HG02885 (cell line): ENCODE data around the gene SOX5.
A peak's percentile ranks its signal among the peaks of the same experiment; 100 is the strongest.

Source experiments
- ATAC-seq: cut with Tn5 transposase; IDR thresholded peaks from one replicate; pipeline ENCODE4 v1.9.1; 2021; ENCODE audit warnings: mild to moderate bottlenecking; ENCODE audit not compliant: unreplicated experiment, poor library complexity

SOX5 gene

GRCh38 chr12:23561364-23562345 is 387.8 kb downstream of the SOX5 start:
- no peak for ATAC-seq

- no peak for ATAC-seq
Measured at GRCh38 chr12:23560611-23561010, 388.9 kb downstream of the SOX5 start.

- ATAC-seq = no peak
Measured at GRCh38 chr12:23559268-23559753, 390.2 kb downstream of the SOX5 start.

GRCh38 chr12:23556661-23557060 is 392.8 kb downstream of the SOX5 start:
- ATAC-seq = no peak

GRCh38 chr12:23555825-23556207 is 393.7 kb downstream of the SOX5 start:
- ATAC-seq = no peak

- no peak for ATAC-seq
Measured at GRCh38 chr12:23555180-23555824, 394.2 kb downstream of the SOX5 start.

GRCh38 chr12:23552417-23552816 is 397.1 kb downstream of the SOX5 start:
- no peak for ATAC-seq

GRCh38 chr12:23550753-23551152 is 398.7 kb downstream of the SOX5 start:
- ATAC-seq = no peak

- no peak for ATAC-seq
Measured at GRCh38 chr12:23548742-23549141, 400.7 kb downstream of the SOX5 start.

- no peak for ATAC-seq
Measured at GRCh38 chr12:23546756-23547155, 402.7 kb downstream of the SOX5 start.

GRCh38 chr12:23543767-23544166 is 405.7 kb downstream of the SOX5 start:
- no peak for ATAC-seq

- ATAC-seq = no peak
Measured at GRCh38 chr12:23542187-23542586, 407.3 kb downstream of the SOX5 start.

GRCh38 chr12:23540572-23540971 is 408.9 kb downstream of the SOX5 start:
- no peak for ATAC-seq

GRCh38 chr12:23536293-23536692 is 413.2 kb downstream of the SOX5 start:
- ATAC-seq = peak; percentile 75

- no peak for ATAC-seq
Measured at GRCh38 chr12:23535441-23535840, 414.0 kb downstream of the SOX5 start.

- ATAC-seq = no peak
Measured at GRCh38 chr12:23534196-23534595, 415.3 kb downstream of the SOX5 start.

- ATAC-seq = no peak
Measured at GRCh38 chr12:23533699-23534098, 415.8 kb downstream of the SOX5 start.

- ATAC-seq = no peak
Measured at GRCh38 chr12:23533265-23533664, 416.2 kb downstream of the SOX5 start.

GRCh38 chr12:23528316-23528715 is 421.2 kb downstream of the SOX5 start:
- no peak for ATAC-seq

GRCh38 chr12:23525450-23526072 is 423.9 kb downstream of the SOX5 start:
- no peak for ATAC-seq

GRCh38 chr12:23523339-23523738 is 426.1 kb downstream of the SOX5 start:
- ATAC-seq = no peak
